Measurements from ENCODE around the gene ESRP2.

ESRP2 gene

GRCh38 chr16:68197250-68197649 lies 38.7 kb downstream of the ESRP2 start:
- no peak for TF ChIP-seq CTCF (conservative IDR thresholded peaks at IDR 0.05; ENCODE audit: low read depth, low read length)
- peak; percentile 29 for DNase-seq (ENCODE audit: low read depth)
- no peak overlapping the region for H3K4me3 ChIP-seq (ENCODE audit: low read depth, low read length)

- no peak for DNase-seq (ENCODE audit: low read depth)
- no peak overlapping the region for H3K4me3 ChIP-seq (ENCODE audit: low read depth, low read length)
- TF ChIP-seq CTCF (conservative IDR thresholded peaks at IDR 0.05; ENCODE audit: low read depth, low read length), result no peak
Observed at GRCh38 chr16:68194251-68194650, 41.7 kb downstream of the ESRP2 start.

- no peak overlapping the region for H3K4me3 ChIP-seq (ENCODE audit: low read depth, low read length)
- no peak for TF ChIP-seq CTCF (conservative IDR thresholded peaks at IDR 0.05; ENCODE audit: low read depth, low read length)
- peak; percentile 14 for DNase-seq (ENCODE audit: low read depth)
Observed at GRCh38 chr16:68190736-68191510, 45.0 kb downstream of the ESRP2 start.

GRCh38 chr16:68190081-68190480 lies 45.8 kb downstream of the ESRP2 start:
- no peak for TF ChIP-seq CTCF (conservative IDR thresholded peaks at IDR 0.05; ENCODE audit: low read depth, low read length)
- DNase-seq (ENCODE audit: low read depth), result no peak
- H3K4me3 ChIP-seq (ENCODE audit: low read depth, low read length), result no peak overlapping the region

GRCh38 chr16:68188170-68188569 lies 47.8 kb downstream of the ESRP2 start:
- no peak for TF ChIP-seq CTCF (conservative IDR thresholded peaks at IDR 0.05; ENCODE audit: low read depth, low read length)
- no peak overlapping the region for H3K4me3 ChIP-seq (ENCODE audit: low read depth, low read length)
- no peak for DNase-seq (ENCODE audit: low read depth)

GRCh38 chr16:68187505-68187904 lies 48.4 kb downstream of the ESRP2 start:
- TF ChIP-seq CTCF (conservative IDR thresholded peaks at IDR 0.05; ENCODE audit: low read depth, low read length), result no peak
- no peak overlapping the region for H3K4me3 ChIP-seq (ENCODE audit: low read depth, low read length)
- no peak for DNase-seq (ENCODE audit: low read depth)

GRCh38 chr16:68186877-68187276 lies 49.0 kb downstream of the ESRP2 start:
- H3K4me3 ChIP-seq (ENCODE audit: low read depth, low read length), result no peak overlapping the region
- DNase-seq (ENCODE audit: low read depth), result no peak
- no peak for TF ChIP-seq CTCF (conservative IDR thresholded peaks at IDR 0.05; ENCODE audit: low read depth, low read length)
